Erythroblast (primary cell): ENCODE measurements around the gene SELENOI.
"Not testable (repeated sequence)": the region's sequence is repeated elsewhere in the genome, so short reads cannot be mapped to it uniquely, and the experiment has no call there.

Source experiments
- GATA1 ChIP-seq: IDR thresholded peaks from 2 replicates; pipeline ENCODE4 v1.6.1; 2011; ENCODE audit warnings: low read depth, mild to moderate bottlenecking, control low read depth, low read length, moderate library complexity
- POLR2A ChIP-seq: IDR thresholded peaks from 2 replicates; pipeline ENCODE4 v1.6.1; 2011; ENCODE audit warnings: mild to moderate bottlenecking, low read length

- not testable (repeated sequence) for TF ChIP-seq POLR2A, GATA1
Measured at GRCh38 chr2:26329083-26329482, 16.9 kb upstream of the SELENOI start.
